Dermis blood vessel endothelial cell (primary cell): Measurements from ENCODE around the gene ARF1. TPM values are rescaled to one million over a fixed set of nuclear protein-coding genes. Genes with fewer than 3 reads are reported as not detected.

Experiments used
- DNase-seq: peaks from one replicate; pipeline ENCODE4 v3.0.0; 2010
- total RNA-seq: library from RNA; depleted of rRNA; stranded (reverse); fragments of >200 nt; gene quantifications from 2 replicates; pipeline ENCODE4 v1.2.3, GENCODE V29; 2014

The ARF1 gene
- total RNA-seq, 1 donor from 2014 or later, result 264 TPM

GRCh38 chr1:228050571-228051231 lies 31.8 kb upstream of the ARF1 start:
- DNase-seq, result no peak

GRCh38 chr1:228058172-228058948 lies 24.1 kb upstream of the ARF1 start:
- no peak for DNase-seq

DNA sequence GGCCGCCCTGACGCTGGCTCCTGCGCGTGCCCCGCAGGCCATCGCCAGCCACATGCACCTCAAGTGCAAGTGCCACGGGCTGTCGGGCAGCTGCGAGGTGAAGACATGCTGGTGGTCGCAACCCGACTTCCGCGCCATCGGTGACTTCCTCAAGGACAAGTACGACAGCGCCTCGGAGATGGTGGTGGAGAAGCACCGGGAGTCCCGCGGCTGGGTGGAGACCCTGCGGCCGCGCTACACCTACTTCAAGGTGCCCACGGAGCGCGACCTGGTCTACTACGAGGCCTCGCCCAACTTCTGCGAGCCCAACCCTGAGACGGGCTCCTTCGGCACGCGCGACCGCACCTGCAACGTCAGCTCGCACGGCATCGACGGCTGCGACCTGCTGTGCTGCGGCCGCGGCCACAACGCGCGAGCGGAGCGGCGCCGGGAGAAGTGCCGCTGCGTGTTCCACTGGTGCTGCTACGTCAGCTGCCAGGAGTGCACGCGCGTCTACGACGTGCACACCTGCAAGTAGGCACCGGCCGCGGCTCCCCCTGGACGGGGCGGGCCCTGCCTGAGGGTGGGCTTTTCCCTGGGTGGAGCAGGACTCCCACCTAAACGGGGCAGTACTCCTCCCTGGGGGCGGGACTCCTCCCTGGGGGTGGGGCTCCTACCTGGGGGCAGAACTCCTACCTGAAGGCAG lies 23.4 kb upstream of the ARF1 start:
- DNase-seq, result no peak

DNA sequence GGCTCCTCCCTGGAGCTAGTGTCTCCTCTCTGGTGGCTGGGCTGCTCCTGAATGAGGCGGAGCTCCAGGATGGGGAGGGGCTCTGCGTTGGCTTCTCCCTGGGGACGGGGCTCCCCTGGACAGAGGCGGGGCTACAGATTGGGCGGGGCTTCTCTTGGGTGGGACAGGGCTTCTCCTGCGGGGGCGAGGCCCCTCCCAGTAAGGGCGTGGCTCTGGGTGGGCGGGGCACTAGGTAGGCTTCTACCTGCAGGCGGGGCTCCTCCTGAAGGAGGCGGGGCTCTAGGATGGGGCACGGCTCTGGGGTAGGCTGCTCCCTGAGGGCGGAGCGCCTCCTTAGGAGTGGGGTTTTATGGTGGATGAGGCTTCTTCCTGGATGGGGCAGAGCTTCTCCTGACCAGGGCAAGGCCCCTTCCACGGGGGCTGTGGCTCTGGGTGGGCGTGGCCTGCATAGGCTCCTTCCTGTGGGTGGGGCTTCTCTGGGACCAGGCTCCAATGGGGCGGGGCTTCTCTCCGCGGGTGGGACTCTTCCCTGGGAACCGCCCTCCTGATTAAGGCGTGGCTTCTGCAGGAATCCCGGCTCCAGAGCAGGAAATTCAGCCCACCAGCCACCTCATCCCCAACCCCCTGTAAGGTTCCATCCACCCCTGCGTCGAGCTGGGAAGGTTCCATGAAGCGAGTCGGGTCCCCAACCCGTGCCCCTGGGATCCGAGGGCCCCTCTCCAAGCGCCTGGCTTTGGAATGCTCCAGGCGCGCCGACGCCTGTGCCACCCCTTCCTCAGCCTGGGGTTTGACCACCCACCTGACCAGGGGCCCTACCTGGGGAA lies 22.7 kb upstream of the ARF1 start:
- DNase-seq, result peak; percentile 8

DNA sequence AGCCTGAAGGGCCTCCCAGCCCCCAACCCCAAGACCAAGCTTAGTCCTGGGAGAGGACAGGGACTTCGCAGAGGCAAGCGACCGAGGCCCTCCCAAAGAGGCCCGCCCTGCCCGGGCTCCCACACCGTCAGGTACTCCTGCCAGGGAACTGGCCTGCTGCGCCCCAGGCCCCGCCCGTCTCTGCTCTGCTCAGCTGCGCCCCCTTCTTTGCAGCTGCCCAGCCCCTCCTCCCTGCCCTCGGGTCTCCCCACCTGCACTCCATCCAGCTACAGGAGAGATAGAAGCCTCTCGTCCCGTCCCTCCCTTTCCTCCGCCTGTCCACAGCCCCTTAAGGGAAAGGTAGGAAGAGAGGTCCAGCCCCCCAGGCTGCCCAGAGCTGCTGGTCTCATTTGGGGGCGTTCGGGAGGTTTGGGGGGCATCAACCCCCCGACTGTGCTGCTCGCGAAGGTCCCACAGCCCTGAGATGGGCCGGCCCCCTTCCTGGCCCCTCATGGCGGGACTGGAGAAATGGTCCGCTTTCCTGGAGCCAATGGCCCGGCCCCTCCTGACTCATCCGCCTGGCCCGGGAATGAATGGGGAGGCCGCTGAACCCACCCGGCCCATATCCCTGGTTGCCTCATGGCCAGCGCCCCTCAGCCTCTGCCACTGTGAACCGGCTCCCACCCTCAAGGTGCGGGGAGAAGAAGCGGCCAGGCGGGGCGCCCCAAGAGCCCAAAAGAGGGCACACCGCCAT lies 21.9 kb upstream of the ARF1 start:
- peak; percentile 14 for DNase-seq

GRCh38 chr1:228061411-228062084 lies 21.0 kb upstream of the ARF1 start:
- no peak for DNase-seq

- no peak for DNase-seq
Measured at GRCh38 chr1:228062085-228062791, 20.3 kb upstream of the ARF1 start.

GRCh38 chr1:228062812-228063211 lies 19.7 kb upstream of the ARF1 start:
- no peak for DNase-seq

- no peak for DNase-seq
Measured at GRCh38 chr1:228063251-228064191, 19.0 kb upstream of the ARF1 start.

DNA sequence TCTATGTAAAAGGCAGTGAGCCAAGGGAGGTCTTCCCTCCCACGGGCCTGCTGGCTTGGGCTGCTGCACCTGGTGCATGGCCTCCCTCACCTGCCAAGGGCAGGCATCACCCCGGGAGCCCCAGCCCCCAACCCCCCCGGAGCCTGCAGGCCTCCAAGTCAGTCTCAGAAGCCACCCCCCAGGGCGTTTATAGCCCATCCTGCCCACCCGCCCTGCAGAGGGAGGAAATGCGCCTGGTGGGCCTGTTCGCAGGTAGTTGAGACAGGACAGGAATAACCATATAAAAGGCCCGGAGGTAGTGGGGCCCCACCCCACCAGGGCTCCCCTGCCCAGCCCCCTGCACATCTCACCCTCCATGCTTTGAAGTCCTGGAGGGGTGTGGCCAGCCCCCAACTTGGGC lies 18.2 kb upstream of the ARF1 start:
- DNase-seq, result no peak

- no peak for DNase-seq
Measured at GRCh38 chr1:228064741-228065542, 17.6 kb upstream of the ARF1 start.

- no peak for DNase-seq
Measured at GRCh38 chr1:228065543-228066347, 16.8 kb upstream of the ARF1 start.

DNA sequence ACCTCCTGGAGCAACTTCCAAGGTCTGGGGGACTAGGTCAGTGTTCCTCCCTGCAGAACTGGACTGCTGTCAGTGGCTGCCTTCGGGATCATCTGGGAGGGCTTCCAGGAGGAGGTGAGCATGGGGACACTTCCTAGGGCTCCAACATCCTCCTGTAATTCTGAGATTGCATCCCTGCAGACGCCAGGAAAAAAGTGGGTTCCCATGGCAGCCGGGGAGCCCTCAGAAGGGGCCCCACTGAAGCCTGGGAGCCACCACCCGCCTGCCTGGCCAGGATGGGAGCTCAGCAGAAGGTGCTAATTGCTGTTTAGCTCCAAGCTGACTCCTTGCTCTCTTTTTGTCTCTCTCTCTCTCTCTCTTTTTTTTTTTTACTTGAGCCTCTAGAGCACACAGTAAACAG lies 16.1 kb upstream of the ARF1 start:
- no peak for DNase-seq

- DNase-seq, result no peak
Measured at GRCh38 chr1:228066891-228067654, 15.4 kb upstream of the ARF1 start.

DNA sequence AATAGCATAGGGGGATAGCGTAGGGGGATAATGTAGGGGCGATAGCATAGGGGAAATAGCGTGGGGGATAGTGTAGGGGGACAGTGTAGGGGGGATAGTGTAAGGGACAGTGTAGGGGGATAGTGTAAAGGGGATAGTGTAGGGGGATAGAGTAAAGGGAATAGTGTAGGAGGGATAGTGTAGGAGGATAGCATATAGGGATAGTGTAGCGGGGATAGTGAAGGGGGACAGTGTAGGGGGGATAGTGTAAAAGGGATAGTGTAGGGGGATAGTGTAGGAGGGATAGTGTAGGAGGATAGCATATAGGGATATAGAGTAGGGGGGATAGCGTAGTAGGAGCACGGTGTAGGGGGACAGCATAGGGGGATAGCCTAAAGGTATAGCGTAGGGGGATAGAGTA lies 14.1 kb upstream of the ARF1 start:
- DNase-seq, result no peak

DNA sequence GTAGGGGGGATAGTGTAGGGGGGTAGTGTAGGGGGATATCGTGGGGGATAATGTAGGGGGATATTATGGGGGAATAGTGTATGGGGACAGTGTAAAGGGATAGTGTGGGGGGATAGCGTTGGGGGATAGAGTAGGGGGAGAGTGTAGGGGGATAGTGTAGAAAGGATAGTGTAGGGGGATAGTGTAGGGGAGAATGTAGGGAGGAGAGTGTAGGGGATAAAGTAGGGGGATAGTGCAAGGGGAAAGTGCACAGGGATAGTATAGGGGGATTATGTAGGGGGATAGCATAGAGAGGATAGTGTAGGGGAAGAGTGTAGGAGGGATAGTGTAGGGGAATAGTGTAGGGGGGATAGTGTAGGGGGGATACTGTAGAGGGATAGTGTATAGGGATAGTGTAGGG lies 12.3 kb upstream of the ARF1 start:
- no peak for DNase-seq

DNA sequence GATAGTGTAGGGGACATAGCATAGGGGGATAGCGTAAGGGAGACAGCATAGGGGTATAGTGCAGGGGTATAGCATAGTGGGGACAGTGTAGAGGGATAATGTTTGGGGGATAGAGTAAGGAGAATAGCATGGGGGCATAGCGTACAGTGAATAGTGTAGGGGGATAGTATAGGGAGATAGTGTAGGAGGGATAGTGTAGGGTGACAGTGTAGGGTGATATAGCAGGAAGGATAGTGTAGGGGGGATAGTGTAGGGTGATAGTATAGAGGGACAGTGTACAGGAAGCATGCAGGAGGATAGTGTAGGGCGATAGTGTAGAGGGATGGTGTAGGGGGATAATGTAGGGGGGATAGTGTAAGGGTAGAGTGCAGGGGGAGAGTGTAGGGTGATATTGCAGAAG lies 11.7 kb upstream of the ARF1 start:
- DNase-seq, result no peak
